CD4-positive, alpha-beta T cell treated with Interleukin-6 at 100 ng/mL for 8 hours (primary cell): ENCODE data around the gene CRIM1.
"Not testable (repeated sequence)": the region's sequence is repeated elsewhere in the genome, so short reads cannot be mapped to it uniquely, and the experiment has no call there.

Experiments used
- DNase-seq: peaks from one replicate; pipeline ENCODE4 v3.0.0-alpha.2; 2020; ENCODE audit warnings: mixed read lengths, low spot score

Gene CRIM1

GRCh38 chr2:36351736-36352349, 3.7 kb upstream of the CRIM1 start:
- peak; percentile 45 for DNase-seq

DNA sequence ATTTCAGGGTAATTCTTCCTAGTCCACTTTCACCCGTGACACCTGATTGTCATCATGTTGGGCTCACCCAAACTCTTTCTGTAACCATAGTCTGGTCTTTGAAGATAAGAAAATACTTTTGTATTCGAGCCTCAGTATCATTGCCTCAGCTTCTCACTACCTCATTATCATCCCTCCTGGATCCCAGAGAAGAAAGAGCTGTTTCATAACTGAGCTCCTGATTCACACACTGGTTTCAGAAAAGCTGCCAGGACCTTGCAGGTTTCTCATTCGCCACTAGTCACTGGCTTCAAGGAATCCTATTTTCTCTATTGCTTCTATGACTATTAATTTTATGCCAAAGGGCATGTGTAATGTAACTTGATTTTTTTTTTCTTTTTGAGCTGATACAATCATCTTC, 2.9 kb upstream of the CRIM1 start:
- no peak for DNase-seq

DNA sequence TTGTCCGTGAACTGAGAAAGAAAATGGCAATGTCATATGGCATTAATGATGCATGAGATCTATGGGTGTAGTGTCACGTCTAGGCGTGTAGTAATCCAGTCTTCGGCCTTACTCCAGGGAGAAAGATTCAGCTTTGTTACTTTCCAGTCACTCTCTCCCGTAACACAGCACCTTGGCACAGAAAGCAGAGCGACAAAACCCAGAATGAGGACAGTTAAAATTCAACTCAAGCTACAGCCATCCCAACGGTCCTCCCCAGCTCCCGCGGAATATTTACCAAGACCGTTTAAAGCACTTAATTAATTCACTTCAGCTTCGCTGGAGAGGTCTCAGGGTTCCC, 797 bp upstream of the CRIM1 start:
- no peak for DNase-seq

- DNase-seq = no peak
Observed at GRCh38 chr2:36355890-36356297, 316 bp downstream of the CRIM1 start.

DNA sequence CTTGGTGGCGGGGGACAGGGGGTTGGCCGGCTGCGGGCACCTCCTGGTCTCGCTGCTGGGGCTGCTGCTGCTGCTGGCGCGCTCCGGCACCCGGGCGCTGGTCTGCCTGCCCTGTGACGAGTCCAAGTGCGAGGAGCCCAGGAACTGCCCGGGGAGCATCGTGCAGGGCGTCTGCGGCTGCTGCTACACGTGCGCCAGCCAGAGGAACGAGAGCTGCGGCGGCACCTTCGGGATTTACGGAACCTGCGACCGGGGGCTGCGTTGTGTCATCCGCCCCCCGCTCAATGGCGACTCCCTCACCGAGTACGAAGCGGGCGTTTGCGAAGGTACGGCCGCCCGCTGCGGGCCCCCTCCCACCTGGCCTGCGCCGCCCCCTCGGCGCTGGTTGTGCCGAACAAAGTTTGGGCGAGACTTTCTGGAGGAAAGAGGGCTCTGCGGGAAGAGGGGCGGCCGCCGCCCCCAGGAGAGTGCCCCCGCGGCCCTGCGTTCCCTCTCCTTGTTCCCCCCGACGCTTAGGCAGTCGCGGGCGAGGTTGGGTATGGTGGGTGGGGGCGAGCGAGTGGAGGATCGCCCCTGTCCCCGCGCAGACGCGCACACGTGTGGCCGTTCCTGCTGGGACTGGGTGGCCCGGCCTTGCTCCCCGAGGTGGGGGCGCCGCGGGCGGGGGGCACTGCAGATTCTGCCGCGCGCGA, 866 bp downstream of the CRIM1 start:
- peak; percentile 6 for DNase-seq

DNA sequence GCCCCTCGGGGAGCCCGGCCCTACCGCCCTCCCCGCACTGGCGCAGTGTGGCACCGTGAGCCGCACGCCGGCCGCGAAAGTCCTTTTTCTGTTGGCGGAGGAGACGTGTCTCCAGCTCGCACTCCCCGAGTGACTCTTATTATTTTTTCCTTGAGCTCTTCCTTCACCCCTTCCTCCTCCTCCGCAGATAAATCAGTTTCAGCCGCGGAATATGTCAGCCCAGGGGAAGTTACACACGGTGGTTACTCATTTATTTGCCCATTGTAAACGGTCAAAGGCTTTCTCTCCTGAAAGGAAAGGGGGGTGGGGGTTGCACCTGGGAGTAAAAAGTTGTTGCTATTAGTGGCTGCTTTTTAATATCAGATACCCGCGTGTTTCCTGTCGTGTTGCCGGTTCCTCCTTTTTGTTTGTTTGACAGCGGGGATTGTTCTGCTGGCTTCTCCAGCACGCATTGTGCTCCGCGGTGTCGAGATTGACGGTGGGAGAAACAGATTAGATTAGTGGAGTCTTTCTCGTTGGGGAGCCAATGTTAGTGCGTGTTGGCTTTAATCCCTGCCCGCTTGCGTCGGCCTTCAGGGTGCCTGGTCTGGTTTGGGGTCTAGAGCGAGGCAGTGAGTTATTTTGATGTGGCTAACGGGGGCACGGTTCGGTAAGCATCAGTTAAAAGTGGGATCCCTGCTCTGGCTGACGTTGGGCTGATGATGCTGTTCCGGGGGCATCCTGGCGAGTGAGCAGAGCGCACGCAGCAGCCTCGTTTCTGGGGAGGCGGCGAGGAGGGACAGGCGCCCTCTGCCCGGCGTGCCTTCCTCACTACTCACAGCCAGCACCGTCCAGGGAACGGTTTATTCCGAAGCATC, 1.6 kb downstream of the CRIM1 start:
- no peak for DNase-seq

DNA sequence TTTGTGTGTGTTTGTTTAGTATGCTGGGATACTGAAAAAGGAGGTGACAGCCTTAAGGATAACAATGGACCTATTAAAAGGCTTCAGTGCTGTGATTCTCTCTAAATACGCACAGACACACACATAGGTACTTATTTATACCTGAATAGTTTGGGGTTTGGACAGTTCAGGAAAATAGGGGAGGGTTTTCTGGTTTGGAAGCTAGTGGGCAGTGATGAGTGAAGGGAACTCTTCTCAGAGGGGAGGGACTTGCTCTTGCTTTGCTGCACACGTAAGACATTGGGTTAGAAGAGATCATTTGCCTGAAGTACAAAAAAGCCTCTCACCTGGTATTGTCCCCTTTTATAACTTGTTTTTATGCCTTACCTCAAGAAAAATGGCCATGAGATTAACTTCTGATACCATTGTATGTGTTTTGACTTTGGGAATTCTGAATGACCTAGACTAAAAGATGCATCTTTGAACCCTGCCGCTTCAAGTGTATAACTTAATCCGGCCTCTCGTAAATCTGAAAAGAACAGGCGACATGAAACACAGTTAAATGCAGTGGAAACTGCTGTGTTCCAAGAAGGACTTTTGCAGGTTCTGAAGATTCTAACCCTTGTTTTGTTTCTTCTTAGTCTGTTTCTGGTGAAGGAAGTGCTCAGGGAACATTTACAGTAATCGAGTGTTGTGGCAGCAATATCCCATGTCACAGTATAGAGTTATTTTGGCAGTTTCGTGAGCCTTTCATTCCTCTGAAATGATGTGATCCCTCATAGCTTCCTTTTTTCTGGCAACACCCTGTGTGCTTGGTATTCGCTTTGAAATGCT, 2.5 kb downstream of the CRIM1 start:
- no peak for DNase-seq

DNA sequence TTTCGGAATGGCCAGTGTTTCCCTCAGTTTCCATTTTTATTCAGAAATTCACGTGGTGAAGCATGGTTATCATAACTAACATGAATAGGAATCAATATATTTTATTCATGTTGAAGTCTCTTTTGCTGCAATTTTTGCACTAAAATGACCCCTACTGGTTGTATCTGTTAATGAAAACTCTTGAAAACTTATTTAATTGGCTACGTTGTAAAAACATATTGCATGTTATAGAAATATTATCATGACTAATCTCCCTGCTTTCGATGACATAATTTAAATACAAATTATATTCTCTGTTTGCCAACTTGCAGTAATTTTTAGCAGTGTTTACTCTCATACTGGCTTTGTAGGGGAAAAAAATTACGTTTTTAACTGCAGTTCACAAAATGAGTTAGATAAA, 3.5 kb downstream of the CRIM1 start:
- no peak for DNase-seq

DNA sequence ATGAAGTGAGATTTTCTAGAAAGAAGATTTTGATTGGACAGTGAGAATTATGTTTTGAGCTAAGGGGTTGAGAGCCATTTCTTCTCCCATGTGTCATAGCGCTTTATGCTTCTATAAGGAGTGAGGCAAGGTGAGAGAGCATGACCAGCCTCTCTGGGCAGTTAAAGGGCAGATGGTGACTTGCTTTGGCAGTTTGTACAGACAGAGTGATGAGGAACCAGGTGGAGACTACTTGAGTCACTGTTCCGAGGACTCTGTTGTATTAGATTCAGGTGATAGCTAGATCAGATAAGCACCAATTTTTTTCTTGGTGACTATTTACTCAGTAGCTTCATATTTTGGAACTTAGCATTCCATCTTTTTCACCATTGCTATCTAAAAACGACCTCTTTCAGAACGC, 4.5 kb downstream of the CRIM1 start:
- no peak for DNase-seq

- no peak for DNase-seq
Observed at GRCh38 chr2:36360834-36361233, 5.3 kb downstream of the CRIM1 start.

DNA sequence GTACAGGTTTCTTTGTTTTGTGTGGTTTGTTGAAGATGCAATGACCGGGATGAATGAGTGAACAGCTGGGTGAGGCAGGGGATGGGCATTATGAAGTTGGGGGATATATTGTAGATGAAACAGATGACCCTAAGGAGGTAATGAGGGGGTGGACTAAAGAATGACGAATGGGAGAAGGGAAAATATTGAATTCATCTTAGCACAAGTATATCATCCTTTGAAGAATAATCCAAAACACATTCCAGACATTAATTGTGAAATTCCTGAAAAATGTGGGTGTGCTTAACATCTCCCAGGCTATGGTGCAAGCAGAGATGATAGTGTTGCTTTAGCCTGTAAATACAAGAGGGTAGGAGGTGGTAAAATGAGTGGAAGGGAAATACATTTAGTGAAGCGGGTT, 5.8 kb downstream of the CRIM1 start:
- DNase-seq = no peak

GRCh38 chr2:36362291-36362690, 6.7 kb downstream of the CRIM1 start:
- DNase-seq = no peak

GRCh38 chr2:36363085-36363484, 7.5 kb downstream of the CRIM1 start:
- DNase-seq = not testable (repeated sequence)

DNA sequence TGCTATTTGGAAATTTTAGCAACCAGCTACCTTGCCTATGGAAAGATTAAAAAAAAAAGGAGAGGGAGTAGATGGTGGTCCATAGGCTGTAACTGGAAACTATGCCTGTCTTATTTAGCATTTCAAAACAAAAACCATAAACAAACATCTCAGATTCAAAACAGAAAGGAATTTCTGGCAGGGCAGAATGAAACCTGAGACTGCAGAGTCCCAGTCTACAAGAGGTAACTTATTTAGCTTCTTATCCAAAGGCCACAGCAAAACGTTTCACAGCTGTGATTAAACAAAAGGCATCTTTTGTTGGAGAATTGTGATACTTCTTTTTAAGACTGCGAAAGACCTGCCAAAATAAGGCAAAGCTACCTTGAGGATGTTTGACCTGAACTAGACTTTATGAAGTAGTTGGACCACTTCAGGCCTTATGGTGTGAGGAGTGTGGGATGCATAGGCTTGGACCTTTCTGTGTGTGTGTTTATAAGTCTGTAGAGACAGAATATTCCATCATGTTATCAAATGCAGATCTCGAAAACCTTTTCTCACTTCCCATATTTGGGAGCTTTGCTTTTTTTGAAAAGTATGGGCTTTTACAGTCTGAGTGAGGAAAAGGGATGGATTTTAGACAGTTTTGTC, 11.0 kb downstream of the CRIM1 start:
- DNase-seq = no peak

DNA sequence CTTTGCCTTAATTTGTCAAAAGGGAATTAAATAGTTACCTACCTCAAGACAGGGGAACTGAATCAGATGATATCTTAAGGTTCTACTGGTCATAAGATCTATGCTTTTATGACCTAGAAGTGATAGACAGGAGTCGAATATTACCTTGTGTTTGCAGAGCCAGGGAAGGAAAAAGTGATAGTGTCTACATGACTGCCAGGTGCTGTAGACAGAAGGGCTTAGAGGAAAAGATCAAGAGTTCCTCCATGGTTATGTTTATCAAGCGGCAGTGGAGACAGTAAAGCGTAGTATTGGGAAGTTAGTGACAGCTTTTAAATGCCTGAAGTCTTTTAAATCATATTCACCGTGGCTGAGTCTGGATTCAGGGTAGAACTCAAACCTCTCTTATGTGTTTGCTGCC, 11.9 kb downstream of the CRIM1 start:
- no peak for DNase-seq

GRCh38 chr2:36367895-36368353, 12.3 kb downstream of the CRIM1 start:
- no peak for DNase-seq

- no peak for DNase-seq
Observed at GRCh38 chr2:36368438-36368837, 12.9 kb downstream of the CRIM1 start.

DNA sequence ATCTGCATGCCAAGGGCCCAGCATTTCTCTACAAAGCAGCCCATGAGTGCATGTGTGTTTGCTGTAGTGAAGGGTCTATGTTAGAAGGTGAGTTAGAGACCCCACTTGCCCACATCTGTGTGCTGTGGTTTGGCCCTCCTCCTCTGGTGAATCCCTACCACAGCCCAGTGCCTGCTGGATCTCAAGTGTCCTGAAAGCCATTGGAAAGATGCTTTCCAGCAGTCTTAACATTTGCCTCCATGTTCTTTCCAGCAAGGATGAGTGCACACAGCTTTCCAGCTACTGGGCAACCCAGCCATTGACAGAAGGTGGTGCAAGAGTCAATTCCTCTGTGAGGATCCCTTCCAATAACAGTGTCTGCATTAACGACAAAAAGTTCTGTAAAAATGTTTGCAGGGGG, 13.6 kb downstream of the CRIM1 start:
- DNase-seq = no peak

- no peak for DNase-seq
Observed at GRCh38 chr2:36369716-36370115, 14.1 kb downstream of the CRIM1 start.

DNA sequence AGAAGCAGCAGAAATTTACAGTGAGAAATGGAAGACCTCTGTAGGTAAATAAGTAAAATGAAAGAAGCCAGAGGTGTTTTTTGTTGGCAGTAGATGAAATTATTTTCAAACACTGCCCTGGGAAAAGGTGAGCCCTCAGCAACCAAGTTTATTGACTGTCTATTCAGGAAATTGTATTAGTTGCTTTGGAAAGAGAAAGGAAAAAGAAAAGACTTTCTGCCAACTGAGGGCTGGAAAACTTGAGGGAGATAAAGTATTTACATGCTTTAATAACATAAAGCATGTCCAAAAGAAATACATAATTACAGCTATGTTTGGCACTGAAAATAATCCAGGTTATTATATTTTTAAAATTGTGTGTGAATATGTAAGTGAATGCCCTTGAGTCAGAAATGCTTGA, 14.7 kb downstream of the CRIM1 start:
- no peak for DNase-seq

- DNase-seq = no peak
Observed at GRCh38 chr2:36371070-36371874, 15.7 kb downstream of the CRIM1 start.
